Stimulated activated naive CD4-positive, alpha-beta T cell (primary cell): Measurements from ENCODE around the gene CIRBP.
"Not testable (repeated sequence)": the region's sequence is repeated elsewhere in the genome, so short reads cannot be mapped to it uniquely, and the experiment has no call there.

Experiments used
- DNase-seq, 6 experiments: peaks; one replicate each; lab custom pipeline; 2025; lab: John Stamatoyannopoulos, UW

The CIRBP gene

DNA sequence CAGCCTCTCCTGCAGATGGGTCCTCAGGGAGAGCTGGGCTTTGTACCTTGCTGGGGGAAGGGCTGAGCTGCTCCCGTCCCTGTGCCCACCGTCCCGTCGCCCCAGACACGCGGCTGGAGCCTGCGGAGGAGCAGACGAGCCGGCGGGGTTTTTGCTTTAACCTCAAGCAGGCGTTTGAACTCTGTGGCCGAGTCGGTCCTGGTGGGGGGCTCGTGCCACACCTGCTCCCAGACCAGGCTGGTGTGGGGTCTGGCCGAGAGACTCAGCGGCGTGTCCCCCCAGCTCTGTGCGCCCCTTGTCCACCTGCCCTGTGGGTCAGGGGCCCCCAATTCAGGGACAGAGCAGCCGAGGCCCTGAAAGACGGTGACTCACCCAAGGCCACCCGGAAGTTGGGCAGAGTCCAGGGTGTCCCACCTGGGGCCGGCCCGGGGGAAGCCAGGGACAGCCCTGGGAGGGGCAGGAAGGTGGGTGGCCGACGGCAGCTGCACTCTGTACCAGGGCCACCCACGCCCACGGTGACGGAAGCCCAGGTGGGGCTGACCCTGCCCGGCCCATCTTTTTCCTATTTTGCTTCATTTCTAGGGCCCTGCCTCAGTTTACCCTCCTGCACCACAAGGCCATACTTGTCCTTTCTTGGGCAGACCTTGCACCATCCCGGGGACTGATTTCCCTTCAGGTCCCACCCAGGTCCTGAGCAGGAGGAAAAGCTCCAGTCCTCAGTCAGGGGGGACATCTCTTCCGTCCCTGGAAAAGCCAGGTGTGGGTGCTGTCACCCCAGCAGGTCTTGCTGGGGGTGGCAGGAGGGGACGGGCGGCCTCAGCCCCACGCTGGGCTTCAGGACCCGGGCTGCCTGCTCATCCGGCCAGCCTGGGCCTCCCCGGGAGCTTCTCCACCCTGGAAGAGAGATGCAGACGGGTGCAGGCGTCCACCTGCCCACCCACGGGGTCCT is 21.8 kb downstream of the CIRBP start:
- no peak for DNase-seq

DNA sequence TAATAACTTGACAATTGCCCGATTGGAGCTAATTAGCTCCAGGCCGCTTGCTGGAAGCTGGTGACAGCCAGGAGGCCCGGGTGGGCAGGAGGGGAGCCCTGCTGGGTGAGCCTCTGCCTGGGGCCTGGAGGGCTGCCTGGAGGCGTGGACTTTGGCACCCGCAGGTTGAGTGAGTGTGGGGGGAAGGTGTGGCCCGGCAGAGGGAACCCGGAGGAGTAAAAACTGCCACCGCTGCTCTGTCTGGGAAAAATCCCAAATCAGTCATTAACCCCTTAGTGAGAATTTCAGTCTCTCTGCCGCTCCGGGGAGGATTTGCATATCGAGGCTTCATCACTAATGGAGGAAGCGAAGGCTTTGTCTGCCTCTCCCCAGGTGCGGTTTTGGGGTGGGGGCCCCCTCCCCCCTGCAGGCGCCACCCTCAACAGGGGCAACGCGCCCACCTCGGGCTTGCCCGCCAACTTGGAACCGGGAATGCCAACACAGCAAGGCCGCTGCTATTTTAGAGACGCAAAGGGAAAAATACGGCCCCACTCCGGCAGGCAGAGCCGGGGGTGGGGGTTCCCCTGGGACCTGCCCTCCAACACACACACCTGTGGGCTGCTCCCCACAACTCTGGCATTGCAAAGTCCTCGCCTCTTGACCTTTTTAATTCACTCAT is 22.8 kb downstream of the CIRBP start:
- no peak for DNase-seq

DNA sequence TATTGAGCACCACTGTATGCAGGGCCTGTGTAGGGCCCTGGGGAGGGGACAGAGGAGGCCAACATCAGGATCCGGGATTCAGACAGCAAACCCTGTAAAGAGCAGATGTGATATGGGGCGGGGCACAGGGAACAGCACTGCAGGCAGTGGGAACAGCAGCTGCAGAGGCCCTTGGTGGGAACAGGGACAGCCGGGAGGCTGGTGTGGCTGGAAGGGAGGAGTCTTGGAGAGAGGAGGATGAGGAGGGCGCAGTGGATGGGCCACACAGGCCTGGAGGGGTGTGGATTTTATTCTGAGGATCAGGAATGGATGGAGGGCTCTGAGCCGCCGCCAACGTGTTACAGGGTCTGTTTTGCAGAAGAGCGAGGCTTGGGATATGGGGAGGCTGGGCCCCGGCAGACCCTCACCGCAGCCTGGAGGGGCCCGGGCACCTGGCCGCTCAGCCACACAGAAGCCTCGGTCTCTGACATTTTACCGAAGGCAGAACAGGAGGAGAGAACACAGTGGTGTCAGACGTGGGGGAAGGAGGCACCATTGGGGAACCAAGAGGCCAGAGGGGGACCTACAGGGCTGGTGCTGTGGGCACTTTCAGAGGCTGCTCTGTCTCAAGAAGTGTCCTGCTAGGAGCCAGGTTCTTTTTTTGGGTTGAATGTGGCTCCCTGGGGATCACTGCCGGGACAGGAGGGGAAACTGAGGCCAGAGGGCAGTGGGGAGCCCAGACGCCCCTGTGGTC is 23.5 kb downstream of the CIRBP start:
- DNase-seq, result no peak

DNA sequence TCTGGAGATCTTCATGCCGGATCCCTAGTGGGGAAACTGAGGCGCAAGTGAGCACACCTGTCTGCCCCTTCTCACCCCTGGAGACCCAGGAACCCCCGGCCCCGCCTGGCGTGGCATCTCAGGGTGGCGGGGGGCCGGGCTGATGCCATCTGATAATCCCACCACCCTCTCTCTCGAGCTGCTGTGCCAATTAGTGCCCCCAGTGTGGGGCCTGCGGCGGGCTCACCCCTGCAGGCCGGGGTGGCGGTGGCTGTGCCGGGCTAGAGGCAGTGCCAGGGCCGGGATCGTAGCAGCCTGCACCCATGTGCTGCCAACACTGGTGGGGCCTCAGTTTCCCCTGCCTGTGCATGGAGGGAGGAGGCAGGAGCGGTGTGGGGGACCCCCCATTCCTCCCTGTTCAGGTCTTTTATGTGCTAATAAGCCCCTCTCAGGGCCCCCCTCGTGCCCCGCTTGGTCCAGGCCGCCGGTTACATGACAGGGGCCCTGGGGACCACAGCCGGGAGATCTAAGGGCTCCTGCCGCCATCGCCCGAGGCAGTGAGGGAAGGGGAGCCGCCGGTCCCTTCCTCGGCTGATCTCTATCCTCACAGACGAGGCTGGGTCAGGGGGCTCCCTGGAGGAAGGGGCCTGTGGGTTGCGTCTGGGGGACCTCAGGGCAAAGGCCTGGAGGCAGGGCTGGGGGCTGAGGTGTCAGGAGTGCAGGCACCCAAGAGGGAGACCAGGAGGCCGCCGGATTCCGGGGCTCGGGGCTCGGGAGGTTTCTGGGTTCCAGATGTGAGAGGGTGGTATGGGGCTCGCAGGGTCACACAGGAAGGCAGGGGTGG is 24.9 kb downstream of the CIRBP start:
- DNase-seq, result no peak

DNA sequence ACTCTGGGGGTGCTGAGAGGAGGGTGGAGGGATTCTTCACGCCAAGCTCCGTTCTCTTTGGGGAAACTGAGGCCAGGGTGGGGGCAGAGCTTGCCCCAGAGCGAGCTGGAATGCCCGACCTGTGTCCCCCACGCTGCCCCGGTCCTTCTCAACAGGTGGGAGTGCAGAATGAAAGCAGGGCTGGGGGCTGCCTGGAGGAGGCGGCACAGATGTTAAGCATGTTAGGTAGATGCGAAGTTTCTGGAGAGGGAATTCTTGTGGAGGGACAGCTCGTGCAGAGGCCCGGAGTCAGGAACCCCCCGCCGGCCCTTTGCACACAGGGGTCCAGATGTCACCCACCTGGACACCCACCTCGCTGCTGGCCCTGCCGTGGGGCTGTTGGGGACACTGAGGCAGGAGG is 25.6 kb downstream of the CIRBP start:
- no peak for DNase-seq

DNA sequence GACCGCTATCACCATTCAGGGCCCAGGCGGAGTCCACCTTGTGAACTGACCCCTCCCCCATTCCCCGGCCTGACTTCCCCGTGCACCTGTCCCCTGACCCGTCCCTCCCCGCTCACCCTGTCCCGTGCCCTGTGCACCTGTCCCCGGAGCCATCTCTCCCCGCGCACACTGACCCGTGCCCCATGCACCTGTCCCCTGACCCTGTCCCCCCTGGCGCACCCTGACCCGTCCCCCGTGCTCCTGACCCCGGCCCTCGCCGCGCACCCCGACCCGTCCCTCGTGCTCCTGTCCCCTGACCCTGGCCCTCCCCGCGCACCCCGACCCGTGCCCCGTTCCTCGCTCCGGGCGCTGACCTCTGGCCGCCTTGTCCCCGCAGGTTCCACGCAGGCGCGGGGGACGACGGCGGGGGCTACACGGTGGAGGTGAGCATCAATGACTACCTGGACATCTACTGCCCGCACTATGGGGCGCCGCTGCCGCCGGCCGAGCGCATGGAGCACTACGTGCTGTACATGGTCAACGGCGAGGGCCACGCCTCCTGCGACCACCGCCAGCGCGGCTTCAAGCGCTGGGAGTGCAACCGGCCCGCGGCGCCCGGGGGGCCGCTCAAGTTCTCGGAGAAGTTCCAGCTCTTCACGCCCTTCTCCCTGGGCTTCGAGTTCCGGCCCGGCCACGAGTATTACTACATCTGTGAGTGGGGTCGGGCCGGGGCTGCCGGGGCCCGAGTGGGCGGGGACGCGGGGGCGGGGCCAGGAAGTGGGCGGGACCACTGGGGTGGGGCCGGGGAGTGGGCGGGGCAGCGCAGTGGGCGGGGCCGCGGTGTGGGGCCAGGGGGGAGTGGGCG is 26.3 kb downstream of the CIRBP start:
- peak in 5 of 6 experiments; percentile 23 to 42 (median 31) for DNase-seq

DNA sequence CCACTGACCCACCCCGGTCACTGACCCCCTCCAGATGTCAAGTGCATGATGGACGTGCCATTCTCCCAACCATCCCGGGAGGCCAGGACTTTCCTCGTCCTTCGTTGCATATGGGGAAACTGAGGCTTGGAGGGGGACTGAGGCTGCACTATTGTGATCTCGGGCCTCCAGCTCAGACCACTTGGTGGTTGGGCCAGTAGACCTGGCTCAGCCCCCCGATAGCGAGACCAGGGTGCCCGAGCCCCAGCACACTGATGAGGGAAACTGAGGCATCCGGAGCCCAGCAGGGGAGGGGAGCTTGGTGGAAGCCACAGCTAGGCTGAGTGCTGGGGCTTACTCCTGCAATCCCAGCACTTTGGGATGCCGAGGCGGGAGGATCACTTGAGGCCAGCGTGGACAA is 26.9 kb downstream of the CIRBP start:
- no peak for DNase-seq

DNA sequence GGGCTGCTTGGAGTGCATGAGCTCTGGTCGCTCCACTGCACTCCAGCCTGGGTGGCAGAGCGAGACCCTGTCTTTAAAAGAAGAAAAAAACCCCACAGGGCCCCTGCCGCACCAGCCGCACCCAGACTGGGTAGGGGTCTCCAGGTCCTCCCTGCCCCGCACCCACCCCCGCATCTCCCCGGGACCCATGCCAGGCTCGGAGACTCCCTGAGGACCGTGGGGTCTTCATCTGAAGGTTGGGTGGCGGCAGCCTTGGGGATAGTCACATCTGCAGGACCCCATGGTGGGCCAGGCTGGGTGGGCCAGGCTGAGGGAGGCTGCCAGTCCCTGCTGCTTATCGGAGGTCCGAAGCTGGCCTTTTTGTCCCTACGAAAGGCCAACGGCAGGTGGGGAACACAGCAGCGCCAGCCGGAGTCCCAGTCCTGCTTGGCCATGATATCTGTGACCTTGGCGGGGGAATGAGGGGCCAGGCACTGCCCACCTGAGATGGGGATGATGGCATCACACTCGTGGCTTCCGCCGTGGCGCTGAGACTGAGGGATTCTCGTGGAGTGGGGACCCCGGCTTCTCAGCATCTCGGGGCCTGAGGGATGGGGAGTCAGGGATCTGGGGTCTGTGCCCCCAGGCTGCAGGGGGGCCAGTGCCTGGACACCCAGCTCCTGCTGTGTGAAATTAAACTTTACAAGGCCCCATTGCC is 27.6 kb downstream of the CIRBP start:
- DNase-seq, result no peak

DNA sequence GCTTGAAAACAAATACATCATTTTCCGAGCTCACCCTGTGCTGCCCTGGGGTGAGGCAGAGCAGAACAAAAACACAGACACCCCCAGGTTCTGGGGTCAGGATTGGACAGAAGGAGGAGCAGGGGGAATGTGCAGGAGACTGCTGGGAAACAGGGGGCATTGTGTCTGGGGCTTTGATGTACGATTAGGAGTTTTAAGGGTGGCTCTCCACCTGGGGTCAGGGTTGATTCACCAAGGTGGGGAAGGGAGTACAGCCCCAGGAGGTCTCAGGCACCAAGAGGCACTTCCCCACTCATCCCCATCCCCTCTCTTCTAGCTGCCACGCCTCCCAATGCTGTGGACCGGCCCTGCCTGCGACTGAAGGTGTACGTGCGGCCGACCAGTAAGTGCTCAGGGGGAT is 29.1 kb downstream of the CIRBP start:
- no peak for DNase-seq

DNA sequence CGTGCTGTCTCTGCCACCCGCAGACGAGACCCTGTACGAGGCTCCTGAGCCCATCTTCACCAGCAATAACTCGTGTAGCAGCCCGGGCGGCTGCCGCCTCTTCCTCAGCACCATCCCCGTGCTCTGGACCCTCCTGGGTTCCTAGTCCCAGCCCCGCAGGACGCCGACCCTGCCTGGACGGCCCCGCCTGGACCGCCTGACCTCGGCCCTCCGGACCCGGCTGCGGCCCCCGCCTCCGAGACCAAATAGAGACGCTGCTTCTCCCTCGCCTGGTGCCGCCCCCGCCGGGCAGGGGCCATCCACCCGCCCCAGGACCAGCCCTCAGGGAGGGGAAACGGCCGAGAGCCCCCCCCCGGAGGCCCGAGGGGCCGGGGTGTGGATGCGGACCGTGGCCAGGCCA is 30.7 kb downstream of the CIRBP start:
- DNase-seq, result no peak

DNA sequence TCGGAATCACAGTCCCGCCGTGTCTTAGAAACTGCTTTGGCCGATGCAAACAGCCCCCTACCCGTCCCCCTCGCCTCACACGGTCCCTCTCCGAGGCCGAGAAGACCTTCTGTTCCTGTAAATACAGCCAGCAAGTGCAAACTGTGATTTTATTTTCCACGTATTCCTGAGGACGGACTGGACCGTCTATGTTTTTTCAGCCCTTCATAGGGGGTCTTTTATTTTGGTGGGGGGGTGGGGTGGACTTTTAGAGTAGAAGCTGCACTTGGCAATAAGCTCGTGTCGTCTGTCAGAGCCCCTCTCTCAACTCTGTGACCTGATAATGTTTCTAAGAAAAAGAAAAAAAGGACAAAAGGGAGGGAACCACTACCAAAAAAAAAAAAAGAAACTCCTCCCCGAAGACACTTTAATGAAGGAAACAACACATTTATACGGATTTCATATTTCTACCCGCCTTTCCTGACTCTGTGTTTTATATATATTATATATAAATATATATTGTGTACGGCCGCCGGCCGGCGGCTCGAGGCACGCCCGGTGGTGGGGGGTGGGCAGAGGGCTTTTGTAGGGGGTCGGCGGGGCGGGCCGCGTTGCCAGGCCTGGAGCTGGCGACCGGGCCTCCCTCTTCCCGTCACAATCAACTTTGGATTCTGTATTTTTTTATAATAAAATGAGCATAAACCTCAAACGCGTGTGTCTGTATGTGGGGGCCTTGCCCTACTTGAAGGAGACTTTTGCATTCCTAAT is 31.8 kb downstream of the CIRBP start:
- no peak for DNase-seq

DNA sequence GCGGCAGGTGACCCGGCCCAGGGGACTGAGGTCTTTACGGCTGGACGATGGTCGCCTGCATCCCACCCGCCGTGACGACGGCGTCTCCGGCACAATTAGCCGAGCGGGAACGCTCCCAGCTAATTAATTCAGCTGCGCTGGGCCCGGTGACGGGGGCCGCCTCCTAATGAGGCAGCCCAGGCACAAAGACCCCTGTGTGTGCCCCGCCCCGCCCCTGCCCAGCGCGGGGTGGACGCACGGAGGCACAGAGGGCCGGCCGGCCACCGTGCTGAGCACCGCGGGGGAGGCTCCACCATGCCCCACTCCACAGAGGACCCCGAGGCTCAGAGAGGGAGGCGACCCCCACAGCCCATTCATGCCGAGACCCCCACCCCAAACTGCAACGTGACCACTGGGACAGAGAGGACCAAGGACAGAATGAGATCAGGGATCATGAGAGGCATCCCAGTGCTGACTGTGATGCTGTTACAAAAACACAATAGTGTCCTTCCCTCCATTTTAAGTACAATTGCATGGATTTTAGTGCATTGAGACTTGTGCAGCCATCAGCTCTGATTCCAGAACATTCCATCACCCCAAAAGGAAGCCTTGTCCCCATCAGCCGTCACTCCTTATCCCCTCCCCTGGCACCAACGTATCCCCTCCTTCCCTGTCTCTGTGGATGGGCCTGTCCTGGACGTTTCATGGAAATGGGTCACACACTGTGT is 33.6 kb downstream of the CIRBP start:
- no peak for DNase-seq

DNA sequence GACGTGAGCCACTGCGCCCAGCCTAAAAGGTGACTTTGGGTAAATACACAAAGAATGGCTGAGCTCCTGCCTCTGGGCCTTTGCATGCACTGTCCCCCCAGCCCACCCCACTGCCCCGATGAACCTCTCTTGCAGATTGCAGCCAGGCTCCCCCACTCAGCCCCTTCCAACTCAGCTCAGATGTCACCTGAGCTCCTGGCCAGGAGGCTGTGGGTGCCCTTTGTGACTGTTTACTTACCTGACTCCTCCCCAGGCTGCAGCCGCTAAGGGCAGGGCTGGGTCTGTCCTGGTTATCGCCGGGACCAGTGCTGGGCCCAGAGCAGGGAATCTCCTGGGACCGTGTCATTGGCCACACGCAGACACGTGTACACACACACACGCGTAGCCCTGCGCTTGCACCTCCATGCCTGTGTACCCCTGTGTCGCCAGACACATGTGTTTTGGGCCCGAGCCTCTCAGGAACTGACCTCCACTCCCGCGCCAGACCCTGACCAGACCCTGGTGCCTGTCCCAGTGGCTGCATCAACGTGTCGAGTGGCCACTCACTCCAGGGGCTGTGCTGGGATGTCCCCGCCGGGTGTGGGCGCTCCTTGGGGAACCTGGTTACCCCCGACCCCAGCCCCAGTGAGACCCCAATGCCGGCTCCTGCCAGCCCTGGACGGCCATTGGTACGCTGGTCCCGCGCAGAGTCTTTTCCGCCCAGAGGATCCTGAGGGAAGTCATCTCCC is 35.2 kb downstream of the CIRBP start:
- DNase-seq, result no peak

DNA sequence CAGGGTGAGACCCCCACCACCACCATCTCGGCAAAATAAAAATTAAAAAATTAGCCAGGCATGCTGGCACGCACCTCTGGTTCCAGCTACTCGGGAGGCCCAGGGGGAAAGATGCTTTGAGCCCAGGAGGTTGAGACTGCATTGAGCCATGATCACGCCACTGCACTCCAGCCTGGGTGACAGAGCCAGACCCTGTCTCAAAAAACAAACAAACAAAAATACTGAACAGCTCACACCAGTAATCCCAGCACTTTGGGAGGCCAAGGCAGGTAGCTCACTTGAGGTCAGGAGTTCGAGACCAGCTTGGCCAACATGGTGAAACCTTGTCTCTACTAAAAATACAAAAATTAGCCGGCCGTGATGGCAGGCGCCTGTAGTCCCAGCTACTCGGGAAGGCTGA is 36.2 kb downstream of the CIRBP start:
- DNase-seq, result not testable (repeated sequence)

DNA sequence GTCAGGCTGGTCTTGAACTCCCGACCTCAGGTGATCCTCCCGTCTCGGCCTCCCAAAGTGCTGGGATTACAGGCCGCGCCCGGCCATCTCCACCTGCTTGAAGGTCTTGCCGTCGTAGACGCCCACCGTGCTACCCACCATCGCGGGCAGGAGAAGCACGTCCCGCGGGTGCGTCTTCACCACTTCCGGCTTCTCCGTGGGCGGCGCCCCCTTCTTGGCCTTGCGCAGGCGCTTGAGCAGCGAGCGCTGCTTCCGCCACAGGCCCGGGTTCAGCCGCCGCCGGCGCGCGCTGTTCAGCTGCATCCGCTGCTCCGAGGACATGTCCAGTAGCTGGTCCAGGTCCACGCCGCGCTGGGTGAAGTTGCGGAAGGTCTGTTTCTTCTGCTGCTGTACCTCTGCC is 38.2 kb downstream of the CIRBP start:
- no peak for DNase-seq

DNA sequence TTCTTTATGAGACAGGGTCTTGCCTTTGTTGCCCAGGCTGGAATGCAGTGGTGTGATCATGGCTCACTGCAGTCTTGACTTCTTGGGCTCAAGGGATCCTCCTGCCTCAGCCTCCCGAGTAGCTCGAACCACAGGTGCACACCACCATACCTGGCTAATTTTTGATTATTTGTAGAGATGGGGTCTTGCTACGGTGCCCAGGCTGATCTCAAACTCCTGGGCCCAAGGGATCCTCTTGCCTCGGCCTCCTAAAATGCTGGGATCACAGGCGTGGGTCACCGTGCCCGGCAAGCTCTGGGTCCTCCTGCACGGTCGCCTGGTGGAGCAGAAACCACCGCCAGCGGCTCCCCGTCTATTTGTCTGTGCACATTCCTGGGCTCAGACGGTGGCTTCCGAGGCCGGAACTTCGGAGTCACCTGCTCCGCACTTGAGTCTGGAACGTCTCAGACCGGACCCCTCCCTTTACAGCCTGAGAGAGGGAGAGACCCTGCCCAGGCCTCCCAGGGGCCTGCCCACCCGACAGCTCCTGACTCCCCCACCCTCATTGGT is 38.7 kb downstream of the CIRBP start:
- no peak for DNase-seq

DNA sequence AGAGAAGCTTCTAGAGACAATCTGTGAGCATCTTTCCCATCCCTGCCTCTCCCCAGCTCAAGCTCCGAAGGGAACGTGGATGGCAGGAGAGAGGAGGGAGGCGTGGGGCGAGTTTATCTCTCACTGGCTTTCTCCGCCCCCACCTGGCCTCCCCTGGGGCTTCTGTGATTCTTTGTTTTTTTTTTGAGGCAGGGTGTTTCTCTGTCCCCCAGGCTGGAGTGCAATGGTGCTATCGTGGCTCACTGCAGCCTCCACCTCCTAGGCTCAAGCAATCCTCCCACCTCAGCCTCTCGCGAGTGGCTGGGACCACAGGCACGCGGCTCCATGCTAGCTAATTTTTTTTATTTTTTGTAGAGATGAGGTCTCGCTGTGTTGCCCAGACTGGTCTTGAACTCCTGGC is 39.6 kb downstream of the CIRBP start:
- DNase-seq, result no peak
